T47D (cell line): ENCODE results near the gene MMP14.

Experiments
- DNase-seq, 2 experiments: peaks; one replicate each; pipeline versions ENCODE4 v3.0.0 to v3.0.0-alpha.2; 2011 to 2012; ENCODE audit warnings: low read depth in 1 of 2, low spot score in 1 of 2
- JUND ChIP-seq: IDR thresholded peaks from 2 replicates; pipeline ENCODE4 v1.6.1; 2012; ENCODE audit warnings: low read depth
- in situ Hi-C: cut with HindIII; loops from 2 replicates; pipeline ENCODE4 v1.10.0; 2016; ENCODE audit warnings: low sequenced_read_pairs, low pct_unique_long_range_greater_than_20kb

The MMP14 gene

DNA sequence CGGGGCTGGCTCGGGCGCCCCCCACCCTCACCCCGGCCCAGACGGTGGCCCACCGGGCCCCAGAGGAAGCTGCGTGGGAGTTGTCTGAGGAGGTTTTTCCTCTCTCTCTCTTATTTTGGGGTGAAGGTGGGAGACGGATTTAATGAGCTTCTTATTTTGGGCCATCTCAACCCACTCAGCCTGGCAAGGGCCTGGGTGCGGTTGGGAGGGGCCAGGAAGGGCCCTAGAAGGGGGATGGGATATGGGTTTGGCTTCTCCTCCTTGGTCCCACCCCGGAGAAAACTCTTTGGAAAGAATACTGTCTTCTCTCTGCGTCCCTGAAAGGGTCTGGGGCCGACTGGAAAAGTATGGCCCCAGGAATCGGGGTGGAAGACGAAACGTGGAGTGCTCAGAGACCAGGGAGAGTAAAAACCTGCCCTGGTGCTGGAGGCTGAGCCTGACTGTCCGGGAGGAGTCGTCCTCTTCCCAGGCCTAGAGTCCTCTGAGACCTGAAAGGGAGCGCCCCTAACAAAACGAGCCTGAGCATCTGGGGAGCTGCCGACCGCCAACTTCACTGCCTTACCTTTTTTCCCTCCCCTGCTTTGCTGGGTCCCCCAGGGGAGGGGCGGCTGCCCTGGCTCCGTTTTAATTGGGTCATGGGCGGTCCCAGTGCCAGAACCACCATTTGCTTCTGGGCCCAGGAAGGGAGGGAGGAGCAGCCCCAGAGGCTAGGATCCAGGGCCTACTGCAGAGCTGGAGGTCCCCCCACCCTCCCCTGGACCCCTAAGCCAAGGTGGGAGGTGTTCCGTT is 1.6 kb downstream of the MMP14 start:
- DNase-seq = no peak
- no peak for TF ChIP-seq JUND
- in situ Hi-C loops = no loop called here

DNA sequence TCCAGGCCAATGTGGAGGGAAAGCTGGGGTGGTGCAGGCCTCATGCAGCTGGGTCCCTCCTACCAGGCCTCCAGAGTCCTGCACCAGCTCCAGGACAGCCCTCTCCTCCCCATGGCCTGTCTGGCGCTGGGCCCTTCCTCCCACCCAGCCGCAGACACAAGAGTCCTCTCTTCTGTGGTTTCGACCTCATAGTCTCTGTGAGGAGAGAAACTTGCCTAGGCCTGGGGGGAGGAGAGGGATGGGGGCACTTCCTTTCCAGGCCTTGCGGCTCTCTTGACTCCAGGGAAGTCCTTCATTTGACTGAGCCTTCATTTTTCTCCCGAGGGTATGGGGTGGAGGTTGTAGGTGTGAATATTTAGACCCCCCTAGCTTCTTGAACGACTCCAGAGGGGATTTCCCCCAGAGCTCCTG is 2.3 kb downstream of the MMP14 start:
- no peak for TF ChIP-seq JUND
- DNase-seq = no peak

DNA sequence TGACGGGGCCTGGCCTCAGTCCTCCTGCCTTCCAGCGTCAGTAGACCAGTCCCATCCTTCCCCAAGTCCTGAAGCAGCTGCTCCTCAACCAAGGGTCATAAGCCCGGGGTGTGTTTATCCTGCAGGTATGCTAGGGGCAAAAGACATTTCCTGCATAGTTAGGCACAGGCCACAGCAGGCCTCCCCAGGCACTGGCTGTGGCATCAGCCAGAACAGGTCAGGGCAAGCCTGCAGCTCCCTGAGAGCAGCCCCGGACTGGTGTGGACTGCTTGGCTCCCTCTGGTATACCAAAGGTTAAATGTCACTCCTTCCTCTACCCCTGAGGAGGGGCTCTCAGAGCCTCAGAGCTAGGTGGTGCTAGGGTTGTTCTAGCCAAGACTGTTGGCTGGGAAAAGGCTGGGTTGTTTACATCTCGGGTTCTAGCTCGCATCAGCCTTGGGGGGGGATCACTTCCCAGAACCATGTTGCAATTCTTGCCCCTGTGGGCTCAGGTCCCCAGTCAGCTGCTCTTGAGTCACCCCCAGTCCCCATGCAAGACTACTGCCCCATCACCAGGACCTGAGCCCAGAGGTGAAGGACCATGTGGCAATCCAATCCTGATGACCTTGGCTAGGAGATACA is 2.9 kb downstream of the MMP14 start:
- TF ChIP-seq JUND = no peak
- in situ Hi-C loops = no loop called here
- DNase-seq = no peak

More for the DNA sequence above, 2.3 kb downstream of the MMP14 start:
- in situ Hi-C loops = no loop called here

DNA sequence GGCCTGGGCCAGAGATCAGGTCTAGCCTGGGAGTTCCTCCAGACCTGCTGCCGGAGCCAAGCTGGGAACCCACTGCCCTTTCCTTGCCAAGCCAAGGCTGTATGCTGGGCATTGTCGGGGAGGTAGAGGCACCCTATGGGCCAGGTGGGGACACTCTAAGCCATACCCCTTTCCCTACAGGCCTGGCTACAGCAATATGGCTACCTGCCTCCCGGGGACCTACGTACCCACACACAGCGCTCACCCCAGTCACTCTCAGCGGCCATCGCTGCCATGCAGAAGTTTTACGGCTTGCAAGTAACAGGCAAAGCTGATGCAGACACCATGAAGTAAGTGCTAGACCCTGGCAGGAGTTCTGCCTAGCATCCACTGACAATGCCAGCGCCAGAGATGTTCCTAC is 4.9 kb downstream of the MMP14 start:
- DNase-seq = no peak
- in situ Hi-C loops = no loop called here
- no peak for TF ChIP-seq JUND

DNA sequence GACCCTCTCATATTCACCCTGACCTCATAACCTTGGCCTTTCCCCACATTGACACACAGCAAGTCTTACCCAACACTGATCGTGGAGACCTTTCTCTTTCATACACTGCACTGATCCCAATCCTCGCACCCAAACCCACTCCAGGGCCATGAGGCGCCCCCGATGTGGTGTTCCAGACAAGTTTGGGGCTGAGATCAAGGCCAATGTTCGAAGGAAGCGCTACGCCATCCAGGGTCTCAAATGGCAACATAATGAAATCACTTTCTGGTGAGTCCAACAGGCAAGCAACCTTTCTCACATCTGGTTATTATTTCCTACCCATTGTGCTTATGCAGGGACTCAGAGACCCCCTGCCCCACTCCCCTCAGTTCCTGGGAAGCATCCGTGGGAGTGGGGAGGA is 5.4 kb downstream of the MMP14 start:
- no peak for DNase-seq
- no peak for TF ChIP-seq JUND
- in situ Hi-C loops = no loop called here

DNA sequence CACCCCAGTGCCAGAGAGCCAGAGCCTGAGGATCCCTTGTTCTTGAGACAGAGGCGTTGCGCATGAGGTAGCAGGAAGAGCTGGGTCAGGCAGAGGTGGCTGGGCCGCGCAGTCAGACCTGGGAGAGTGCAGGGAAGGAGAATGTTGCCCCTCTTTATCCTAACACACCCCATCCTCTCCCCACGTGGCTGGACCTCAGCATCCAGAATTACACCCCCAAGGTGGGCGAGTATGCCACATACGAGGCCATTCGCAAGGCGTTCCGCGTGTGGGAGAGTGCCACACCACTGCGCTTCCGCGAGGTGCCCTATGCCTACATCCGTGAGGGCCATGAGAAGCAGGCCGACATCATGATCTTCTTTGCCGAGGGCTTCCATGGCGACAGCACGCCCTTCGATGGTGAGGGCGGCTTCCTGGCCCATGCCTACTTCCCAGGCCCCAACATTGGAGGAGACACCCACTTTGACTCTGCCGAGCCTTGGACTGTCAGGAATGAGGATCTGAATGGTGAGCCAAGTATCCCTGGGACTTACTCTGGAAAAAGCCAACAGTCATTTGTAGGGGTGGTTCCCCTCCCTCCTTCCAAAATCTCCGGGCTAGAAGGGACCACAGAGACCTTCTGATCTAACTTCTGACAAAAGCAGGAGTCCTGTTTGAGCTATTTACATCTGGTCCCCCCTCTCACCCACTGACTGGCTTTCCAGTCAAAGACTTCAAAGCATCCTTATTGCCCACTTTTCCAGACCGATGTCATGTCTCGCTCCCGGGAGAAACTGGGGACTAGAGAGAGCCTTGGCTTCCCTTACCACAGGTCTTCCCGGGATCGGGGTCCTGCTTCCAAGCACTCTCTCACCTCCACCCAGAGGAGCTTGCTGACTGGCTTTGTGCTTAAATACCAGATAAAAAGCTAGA is 6.1 kb downstream of the MMP14 start:
- DNase-seq = no peak
- TF ChIP-seq JUND = no peak
- in situ Hi-C loops = no loop called here

DNA sequence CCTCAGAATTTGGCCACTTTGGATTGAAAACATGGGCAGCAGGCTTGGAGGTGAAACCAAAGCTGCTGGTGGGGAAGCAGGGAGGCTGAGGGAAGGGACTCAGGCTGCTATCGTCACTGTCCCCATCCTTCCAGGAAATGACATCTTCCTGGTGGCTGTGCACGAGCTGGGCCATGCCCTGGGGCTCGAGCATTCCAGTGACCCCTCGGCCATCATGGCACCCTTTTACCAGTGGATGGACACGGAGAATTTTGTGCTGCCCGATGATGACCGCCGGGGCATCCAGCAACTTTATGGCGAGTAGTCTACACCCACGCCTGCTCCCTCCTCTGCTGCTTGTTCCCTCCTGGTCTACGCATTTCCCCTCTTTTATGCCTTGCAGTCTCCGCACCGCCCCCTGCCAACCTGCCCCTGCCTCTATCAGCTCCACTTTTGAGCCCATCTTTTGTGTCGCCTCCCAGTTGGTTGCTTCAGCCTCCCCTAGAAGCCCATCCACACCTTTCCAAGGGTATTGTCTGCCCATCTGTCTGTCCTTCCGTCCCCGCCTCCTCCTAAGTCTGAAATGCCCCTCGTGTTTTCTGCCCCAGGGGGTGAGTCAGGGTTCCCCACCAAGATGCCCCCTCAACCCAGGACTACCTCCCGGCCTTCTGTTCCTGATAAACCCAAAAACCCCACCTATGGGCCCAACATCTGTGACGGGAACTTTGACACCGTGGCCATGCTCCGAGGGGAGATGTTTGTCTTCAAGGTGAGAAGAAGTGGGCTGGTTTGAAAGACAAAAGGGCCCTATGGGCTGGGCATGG is 6.9 kb downstream of the MMP14 start:
- in situ Hi-C loops = no loop called here
- no peak for TF ChIP-seq JUND
- DNase-seq = no peak

DNA sequence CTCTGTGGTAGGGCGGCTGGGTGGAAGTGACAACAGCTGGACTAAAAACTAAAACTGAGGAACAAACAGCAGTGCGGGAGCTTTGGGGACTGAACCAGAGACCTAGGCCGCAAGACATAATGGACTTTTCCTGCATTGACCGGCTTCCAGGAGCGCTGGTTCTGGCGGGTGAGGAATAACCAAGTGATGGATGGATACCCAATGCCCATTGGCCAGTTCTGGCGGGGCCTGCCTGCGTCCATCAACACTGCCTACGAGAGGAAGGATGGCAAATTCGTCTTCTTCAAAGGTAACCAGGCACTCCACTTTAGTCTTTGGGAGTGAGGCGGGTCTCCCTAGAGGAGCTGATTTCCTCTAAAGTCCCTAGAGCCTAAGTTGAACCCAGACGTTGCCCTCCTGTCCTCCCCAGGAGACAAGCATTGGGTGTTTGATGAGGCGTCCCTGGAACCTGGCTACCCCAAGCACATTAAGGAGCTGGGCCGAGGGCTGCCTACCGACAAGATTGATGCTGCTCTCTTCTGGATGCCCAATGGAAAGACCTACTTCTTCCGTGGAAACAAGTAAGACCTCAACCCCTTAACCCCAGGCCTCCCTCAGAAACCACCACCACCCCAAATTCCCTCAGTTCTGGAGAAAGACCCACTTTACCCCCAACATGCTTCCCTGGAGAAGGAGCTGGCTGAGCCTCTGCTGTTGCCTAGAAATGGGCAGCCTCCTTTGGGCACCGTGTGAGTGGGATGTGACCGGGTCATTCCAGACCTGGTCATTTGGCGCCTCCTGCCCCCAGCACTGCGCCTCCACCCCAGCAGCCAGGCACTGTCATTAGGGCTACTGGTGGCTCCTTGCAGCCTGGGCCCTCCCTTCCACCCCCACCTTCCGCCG is 8.1 kb downstream of the MMP14 start:
- DNase-seq = no peak
- in situ Hi-C loops = no loop called here
- TF ChIP-seq JUND = no peak

DNA sequence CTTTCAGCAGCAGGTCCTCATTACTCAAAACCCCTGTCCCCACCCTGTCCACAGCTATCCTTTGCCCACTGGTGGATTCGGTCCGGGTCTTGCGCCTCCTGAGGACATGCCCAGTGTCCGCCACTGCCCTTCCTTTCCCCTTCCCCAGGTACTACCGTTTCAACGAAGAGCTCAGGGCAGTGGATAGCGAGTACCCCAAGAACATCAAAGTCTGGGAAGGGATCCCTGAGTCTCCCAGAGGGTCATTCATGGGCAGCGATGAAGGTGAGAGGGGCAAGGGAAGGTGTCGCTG is 8.7 kb downstream of the MMP14 start:
- DNase-seq = no peak
- in situ Hi-C loops = no loop called here
- TF ChIP-seq JUND = no peak

DNA sequence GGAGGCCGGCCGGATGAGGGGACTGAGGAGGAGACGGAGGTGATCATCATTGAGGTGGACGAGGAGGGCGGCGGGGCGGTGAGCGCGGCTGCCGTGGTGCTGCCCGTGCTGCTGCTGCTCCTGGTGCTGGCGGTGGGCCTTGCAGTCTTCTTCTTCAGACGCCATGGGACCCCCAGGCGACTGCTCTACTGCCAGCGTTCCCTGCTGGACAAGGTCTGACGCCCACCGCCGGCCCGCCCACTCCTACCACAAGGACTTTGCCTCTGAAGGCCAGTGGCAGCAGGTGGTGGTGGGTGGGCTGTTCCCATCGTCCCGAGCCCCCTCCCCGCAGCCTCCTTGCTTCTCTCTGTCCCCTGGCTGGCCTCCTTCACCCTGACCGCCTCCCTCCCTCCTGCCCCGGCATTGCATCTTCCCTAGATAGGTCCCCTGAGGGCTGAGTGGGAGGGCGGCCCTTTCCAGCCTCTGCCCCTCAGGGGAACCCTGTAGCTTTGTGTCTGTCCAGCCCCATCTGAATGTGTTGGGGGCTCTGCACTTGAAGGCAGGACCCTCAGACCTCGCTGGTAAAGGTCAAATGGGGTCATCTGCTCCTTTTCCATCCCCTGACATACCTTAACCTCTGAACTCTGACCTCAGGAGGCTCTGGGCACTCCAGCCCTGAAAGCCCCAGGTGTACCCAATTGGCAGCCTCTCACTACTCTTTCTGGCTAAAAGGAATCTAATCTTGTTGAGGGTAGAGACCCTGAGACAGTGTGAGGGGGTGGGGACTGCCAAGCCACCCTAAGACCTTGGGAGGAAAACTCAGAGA is 9.6 kb downstream of the MMP14 start:
- TF ChIP-seq JUND = no peak
- in situ Hi-C loops = no loop called here
- no peak for DNase-seq

DNA sequence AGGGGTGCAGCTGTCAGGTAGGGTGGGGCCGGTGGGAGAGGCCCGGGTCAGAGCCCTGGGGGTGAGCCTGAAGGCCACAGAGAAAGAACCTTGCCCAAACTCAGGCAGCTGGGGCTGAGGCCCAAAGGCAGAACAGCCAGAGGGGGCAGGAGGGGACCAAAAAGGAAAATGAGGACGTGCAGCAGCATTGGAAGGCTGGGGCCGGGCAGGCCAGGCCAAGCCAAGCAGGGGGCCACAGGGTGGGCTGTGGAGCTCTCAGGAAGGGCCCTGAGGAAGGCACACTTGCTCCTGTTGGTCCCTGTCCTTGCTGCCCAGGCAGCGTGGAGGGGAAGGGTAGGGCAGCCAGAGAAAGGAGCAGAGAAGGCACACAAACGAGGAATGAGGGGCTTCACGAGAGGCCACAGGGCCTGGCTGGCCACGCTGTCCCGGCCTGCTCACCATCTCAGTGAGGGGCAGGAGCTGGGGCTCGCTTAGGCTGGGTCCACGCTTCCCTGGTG is 10.5 kb downstream of the MMP14 start:
- DNase-seq = no peak
- TF ChIP-seq JUND = no peak
- in situ Hi-C loops = no loop called here
